Ovary (tissue), 3 donors: ENCODE measurements around the gene PAGR1.

ENCODE experiments used
- EP300 ChIP-seq: sonication (generic); formaldehyde crosslinking; IDR thresholded peaks from one replicate; pipeline ENCODE4 v1.6.1; 2017; ENCODE audit warnings: antibody characterized with exemption
- POLR2A ChIP-seq: fragments of 450-650 bp; IDR thresholded peaks from one replicate; pipeline ENCODE4 v1.6.1; 2017; ENCODE audit warnings: antibody characterized with exemption, mild to moderate bottlenecking, moderate library complexity
- TF ChIP-seq, protein P1 (sequence below), 3 donors: fragments of 450-650 bp in 2 of 3; fragments of 200-600 bp in 1 of 3; IDR thresholded peaks; one replicate each; pipeline versions ENCODE4 v1.5.1 to v1.8.0; 2016 to 2022; ENCODE audit warnings: antibody characterized with exemption in 3 of 3, mild to moderate bottlenecking in 1 of 3
- donor health status: DM: no; HTN: no; CAD: no.

- no peak for TF ChIP-seq POLR2A
- no peak for TF ChIP-seq EP300
- TF ChIP-seq, protein P1, sequence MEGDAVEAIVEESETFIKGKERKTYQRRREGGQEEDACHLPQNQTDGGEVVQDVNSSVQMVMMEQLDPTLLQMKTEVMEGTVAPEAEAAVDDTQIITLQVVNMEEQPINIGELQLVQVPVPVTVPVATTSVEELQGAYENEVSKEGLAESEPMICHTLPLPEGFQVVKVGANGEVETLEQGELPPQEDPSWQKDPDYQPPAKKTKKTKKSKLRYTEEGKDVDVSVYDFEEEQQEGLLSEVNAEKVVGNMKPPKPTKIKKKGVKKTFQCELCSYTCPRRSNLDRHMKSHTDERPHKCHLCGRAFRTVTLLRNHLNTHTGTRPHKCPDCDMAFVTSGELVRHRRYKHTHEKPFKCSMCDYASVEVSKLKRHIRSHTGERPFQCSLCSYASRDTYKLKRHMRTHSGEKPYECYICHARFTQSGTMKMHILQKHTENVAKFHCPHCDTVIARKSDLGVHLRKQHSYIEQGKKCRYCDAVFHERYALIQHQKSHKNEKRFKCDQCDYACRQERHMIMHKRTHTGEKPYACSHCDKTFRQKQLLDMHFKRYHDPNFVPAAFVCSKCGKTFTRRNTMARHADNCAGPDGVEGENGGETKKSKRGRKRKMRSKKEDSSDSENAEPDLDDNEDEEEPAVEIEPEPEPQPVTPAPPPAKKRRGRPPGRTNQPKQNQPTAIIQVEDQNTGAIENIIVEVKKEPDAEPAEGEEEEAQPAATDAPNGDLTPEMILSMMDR (IDR thresholded peaks at IDR 0.05): no peak
Observed at GRCh38 chr16:29854520-29855100, 38.7 kb downstream of the PAGR1 start.
